Hematopoietic multipotent progenitor cell treated with erythropoietin and hydrocortisone succinate and interleukin-3 and kit ligand, for 8 days (in vitro differentiated cells): ENCODE results near the gene CUX1.

Experiments
- DNase-seq: peaks from one replicate; pipeline ENCODE4 v3.0.0-alpha.2; 2015

The CUX1 gene

GRCh38 chr7:101898106-101898505 lies 80.7 kb downstream of the CUX1 start:
- no peak for DNase-seq

GRCh38 chr7:101899616-101900015 lies 82.2 kb downstream of the CUX1 start:
- DNase-seq: no peak

GRCh38 chr7:101900103-101900502 lies 82.7 kb downstream of the CUX1 start:
- DNase-seq: no peak

GRCh38 chr7:101901661-101902491 lies 84.5 kb downstream of the CUX1 start:
- DNase-seq: no peak

- DNase-seq: peak; percentile 78
Measured at GRCh38 chr7:101902680-101903514, 85.5 kb downstream of the CUX1 start.

- DNase-seq: no peak
Measured at GRCh38 chr7:101903515-101903868, 86.1 kb downstream of the CUX1 start.

- DNase-seq: no peak
Measured at GRCh38 chr7:101904019-101904418, 86.6 kb downstream of the CUX1 start.

GRCh38 chr7:101905203-101905865 lies 87.9 kb downstream of the CUX1 start:
- no peak for DNase-seq

- DNase-seq: no peak
Measured at GRCh38 chr7:101906291-101907240, 89.1 kb downstream of the CUX1 start.

- DNase-seq: no peak
Measured at GRCh38 chr7:101910991-101911799, 93.8 kb downstream of the CUX1 start.

GRCh38 chr7:101911800-101912715 lies 94.6 kb downstream of the CUX1 start:
- no peak for DNase-seq

- DNase-seq: no peak
Measured at GRCh38 chr7:101912716-101913110, 95.3 kb downstream of the CUX1 start.

GRCh38 chr7:101913247-101913721 lies 95.9 kb downstream of the CUX1 start:
- no peak for DNase-seq

- DNase-seq: peak; percentile 78
Measured at GRCh38 chr7:101913851-101914250, 96.4 kb downstream of the CUX1 start.

- no peak for DNase-seq
Measured at GRCh38 chr7:101915000-101915399, 97.6 kb downstream of the CUX1 start.

GRCh38 chr7:101916041-101916800 lies 98.8 kb downstream of the CUX1 start:
- no peak for DNase-seq

GRCh38 chr7:101916876-101917275 lies 99.5 kb downstream of the CUX1 start:
- no peak for DNase-seq

- no peak for DNase-seq
Measured at GRCh38 chr7:101917566-101917965, 100.1 kb downstream of the CUX1 start.

- no peak for DNase-seq
Measured at GRCh38 chr7:101918426-101918825, 101.0 kb downstream of the CUX1 start.
